Retinal pigment epithelial cell (primary cell): ENCODE measurements around the gene MSMP.
A peak's percentile ranks its signal among the peaks of the same experiment; 100 is the strongest.

Experiments
- DNase-seq: peaks from one replicate; pipeline ENCODE4 v3.0.0-alpha.2; 2010; ENCODE audit warnings: low read depth
- H3K4me3 ChIP-seq: 2 replicates; pipeline ENCODE4 v1.5.1; 2011; ENCODE audit warnings: mild to moderate bottlenecking, low read length, control low read depth, moderate library complexity
- CTCF ChIP-seq: conservative IDR thresholded peaks from 2 replicates; pipeline ENCODE4 v1.5.1; 2011; ENCODE audit warnings: low read depth, low read length, control low read depth, inconsistent platforms

The MSMP gene

GRCh38 chr9:35771534-35771933, 17.5 kb upstream of the MSMP start:
- no peak for TF ChIP-seq CTCF
- no peak overlapping the region for H3K4me3 ChIP-seq
- peak; percentile 56 for DNase-seq

- H3K4me3 ChIP-seq: no peak overlapping the region
- DNase-seq: no peak
- TF ChIP-seq CTCF: no peak
These were observed 17.0 kb upstream of the MSMP start for GRCh38 chr9:35771075-35771433.

GRCh38 chr9:35769763-35770162, 15.7 kb upstream of the MSMP start:
- DNase-seq: no peak
- no peak overlapping the region for H3K4me3 ChIP-seq
- no peak for TF ChIP-seq CTCF

- TF ChIP-seq CTCF: no peak
- no peak overlapping the region for H3K4me3 ChIP-seq
- no peak for DNase-seq
These were observed 13.4 kb upstream of the MSMP start for GRCh38 chr9:35767458-35767857.

GRCh38 chr9:35766997-35767396, 12.9 kb upstream of the MSMP start:
- DNase-seq: no peak
- H3K4me3 ChIP-seq: no peak overlapping the region
- TF ChIP-seq CTCF: no peak

GRCh38 chr9:35763803-35764202, 9.7 kb upstream of the MSMP start:
- DNase-seq: no peak
- TF ChIP-seq CTCF: no peak
- H3K4me3 ChIP-seq: no peak overlapping the region

- TF ChIP-seq CTCF: no peak
- H3K4me3 ChIP-seq: no peak overlapping the region
- no peak for DNase-seq
These were observed 9.1 kb upstream of the MSMP start for GRCh38 chr9:35763181-35763580.
